ENCODE data around the gene OR51V1. TPM values are rescaled to one million over a fixed set of nuclear protein-coding genes. Genes with fewer than 3 reads are reported as not detected.
"Not testable (repeated sequence)": the region's sequence is repeated elsewhere in the genome, so short reads cannot be mapped to it uniquely, and the experiment has no call there.

OR51V1 gene
- total RNA-seq: not detected in 2 replicates

GRCh38 chr11:5200582-5200981 is at the start of gene OR51V1:
OR51V1 (minus strand) TSS chr11:5200682; CDS start chr11:5200682, 0 bp downstream.
- intact Hi-C loops (cut with micrococcal nuclease): no loop called here

GRCh38 chr11:5249807-5250396 is 49.4 kb upstream of the OR51V1 start, which contains the start of gene HBG1:
HBG1 (minus strand) TSS chr11:5249857; CDS start chr11:5249804, 53 bp downstream.
- intact Hi-C loops (cut with micrococcal nuclease): not testable (repeated sequence)

GRCh38 chr11:5248498-5248897 is 48.0 kb upstream of the OR51V1 start:
- intact Hi-C loops (cut with micrococcal nuclease): not testable (repeated sequence)

GRCh38 chr11:5247472-5248192 is 47.1 kb upstream of the OR51V1 start:
- intact Hi-C loops (cut with micrococcal nuclease): no loop called here

GRCh38 chr11:5246772-5247471 is 46.4 kb upstream of the OR51V1 start:
- intact Hi-C loops (cut with micrococcal nuclease): no loop called here

GRCh38 chr11:5245155-5245554 is 44.7 kb upstream of the OR51V1 start:
- intact Hi-C loops (cut with micrococcal nuclease): no loop called here

- intact Hi-C loops (cut with micrococcal nuclease): no loop called here
Measured at GRCh38 chr11:5243816-5244180, 43.3 kb upstream of the OR51V1 start.

- intact Hi-C loops (cut with micrococcal nuclease): no loop called here
Measured at GRCh38 chr11:5242933-5243815, 42.7 kb upstream of the OR51V1 start.

- intact Hi-C loops (cut with micrococcal nuclease): no loop called here
Measured at GRCh38 chr11:5242208-5242607, 41.7 kb upstream of the OR51V1 start.

GRCh38 chr11:5241458-5241857 is 41.0 kb upstream of the OR51V1 start:
- intact Hi-C loops (cut with micrococcal nuclease): no loop called here

GRCh38 chr11:5240458-5240857 is 40.0 kb upstream of the OR51V1 start:
- intact Hi-C loops (cut with micrococcal nuclease): no loop called here

GRCh38 chr11:5240056-5240455 is 39.6 kb upstream of the OR51V1 start:
- intact Hi-C loops (cut with micrococcal nuclease): no loop called here

- intact Hi-C loops (cut with micrococcal nuclease): no loop called here
Measured at GRCh38 chr11:5239046-5239445, 38.6 kb upstream of the OR51V1 start.

GRCh38 chr11:5238486-5238885 is 38.0 kb upstream of the OR51V1 start:
- intact Hi-C loops (cut with micrococcal nuclease): no loop called here

GRCh38 chr11:5237420-5237819 is 36.9 kb upstream of the OR51V1 start:
- intact Hi-C loops (cut with micrococcal nuclease): no loop called here

GRCh38 chr11:5235364-5236095 is 35.0 kb upstream of the OR51V1 start:
- intact Hi-C loops (cut with micrococcal nuclease): no loop called here

GRCh38 chr11:5234381-5234834 is 33.9 kb upstream of the OR51V1 start, which contains the start of gene HBD:
HBD (minus strand) TSS chr11:5234483; CDS start chr11:5234433, 50 bp downstream.
- intact Hi-C loops (cut with micrococcal nuclease): no loop called here

- intact Hi-C loops (cut with micrococcal nuclease): no loop called here
Measured at GRCh38 chr11:5233307-5233706, 32.8 kb upstream of the OR51V1 start.

GRCh38 chr11:5232821-5233220 is 32.3 kb upstream of the OR51V1 start:
- intact Hi-C loops (cut with micrococcal nuclease): no loop called here

GRCh38 chr11:5232176-5232575 is 31.7 kb upstream of the OR51V1 start:
- intact Hi-C loops (cut with micrococcal nuclease): no loop called here

- intact Hi-C loops (cut with micrococcal nuclease): no loop called here
Measured at GRCh38 chr11:5231111-5231510, 30.6 kb upstream of the OR51V1 start.

Data from T-helper 1 cell treated with Interleukin-12 subunit alpha and Interleukin-12 subunit beta and Interleukin-4 antibody, amounts not matched to agents 30 ng/mL and 1 ng/mL, for 36 hours (primary cell).